GM13976 (cell line): ENCODE data around the gene RNASE1.

ENCODE experiments used
- DNase-seq: peaks from one replicate; pipeline ENCODE4 v3.0.0; 2012; ENCODE audit warnings: low spot score
- CTCF ChIP-seq: IDR thresholded peaks from 2 replicates; pipeline ENCODE4 v1.5.1; 2012; ENCODE audit warnings: borderline replicate concordance, mild to moderate bottlenecking; ENCODE audit not compliant: insufficient read depth; ENCODE audit errors: extremely low read depth, missing control alignments, control extremely low read depth
- in situ Hi-C: fragments of 300-500 bp; cut with MboI; formaldehyde crosslinking; loops from one replicate; pipeline ENCODE4 v1.12.0; 2022; ENCODE audit warnings: low sequenced_read_pairs, mixed read lengths, inconsistent platforms; ENCODE audit not compliant: unreplicated experiment

The RNASE1 gene

GRCh38 chr14:20798318-20798717 lies 4.3 kb downstream of the RNASE1 start:
- DNase-seq: no peak
- in situ Hi-C loops: no loop called here

DNA sequence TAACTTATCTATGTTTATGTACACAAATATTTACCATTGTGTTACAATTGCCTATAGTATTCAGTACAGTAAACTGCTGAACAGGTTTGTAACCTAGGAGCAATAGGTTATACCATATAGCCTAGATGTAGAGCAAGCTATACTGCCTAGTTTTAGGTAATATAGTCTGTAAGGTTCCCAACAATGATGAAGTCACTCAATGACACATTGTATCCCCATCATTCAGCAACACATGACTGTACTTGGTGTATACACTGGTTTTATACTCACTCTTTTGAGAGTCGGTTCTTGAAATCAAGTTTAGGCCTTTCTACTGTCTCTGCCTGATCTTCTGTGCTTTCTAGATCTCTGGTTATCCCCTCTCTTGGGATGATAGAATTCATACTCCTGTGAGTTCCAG lies 5.5 kb downstream of the RNASE1 start:
- no peak for DNase-seq
- in situ Hi-C loops: no loop called here
- no peak for TF ChIP-seq CTCF

More at GRCh38 chr14:20798318-20798717, 4.3 kb downstream of the RNASE1 start:
- TF ChIP-seq CTCF: no peak

DNA sequence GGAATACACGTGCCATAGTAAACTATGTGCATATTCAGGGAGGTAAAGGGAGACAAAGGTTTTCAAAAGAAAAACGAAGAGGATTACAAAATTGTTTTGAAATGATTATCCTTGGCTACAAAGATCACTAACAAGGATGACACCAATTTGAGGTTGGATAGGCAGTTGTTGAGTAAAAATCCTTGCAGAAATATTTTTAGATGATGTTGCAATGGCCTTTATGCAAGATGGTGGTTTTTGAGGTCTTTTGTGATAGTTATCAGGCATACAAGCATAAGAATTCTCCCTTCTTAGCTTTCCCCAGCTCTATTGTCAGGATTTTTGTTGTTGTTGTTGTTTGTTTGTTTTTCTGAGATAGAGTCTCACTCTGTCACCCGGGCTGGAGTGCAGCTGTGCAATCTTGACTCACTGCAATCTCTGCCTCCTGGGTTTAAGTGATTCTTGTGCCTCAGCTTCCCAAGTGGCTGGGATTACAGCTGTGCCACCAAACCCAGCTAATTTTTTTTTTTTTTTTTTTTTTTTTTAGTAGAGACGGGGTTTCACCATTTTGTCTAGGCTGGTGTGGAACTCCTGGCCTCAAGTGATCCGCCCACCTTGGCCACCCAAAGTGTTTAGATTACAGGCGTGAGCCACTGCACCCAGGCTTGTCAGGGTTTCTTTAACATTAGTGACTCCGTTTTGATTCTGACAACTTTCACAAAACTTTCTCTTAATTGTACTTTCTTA lies 7.8 kb downstream of the RNASE1 start:
- no peak for TF ChIP-seq CTCF
- DNase-seq: no peak
- in situ Hi-C loops: no loop called here

- DNase-seq: no peak
- no peak for TF ChIP-seq CTCF
- in situ Hi-C loops: no loop called here
Observed at GRCh38 chr14:20792556-20792955, 10.1 kb downstream of the RNASE1 start.

- TF ChIP-seq CTCF: no peak
- in situ Hi-C loops: no loop called here
- no peak for DNase-seq
Observed at GRCh38 chr14:20791597-20791996, 11.0 kb downstream of the RNASE1 start.

DNA sequence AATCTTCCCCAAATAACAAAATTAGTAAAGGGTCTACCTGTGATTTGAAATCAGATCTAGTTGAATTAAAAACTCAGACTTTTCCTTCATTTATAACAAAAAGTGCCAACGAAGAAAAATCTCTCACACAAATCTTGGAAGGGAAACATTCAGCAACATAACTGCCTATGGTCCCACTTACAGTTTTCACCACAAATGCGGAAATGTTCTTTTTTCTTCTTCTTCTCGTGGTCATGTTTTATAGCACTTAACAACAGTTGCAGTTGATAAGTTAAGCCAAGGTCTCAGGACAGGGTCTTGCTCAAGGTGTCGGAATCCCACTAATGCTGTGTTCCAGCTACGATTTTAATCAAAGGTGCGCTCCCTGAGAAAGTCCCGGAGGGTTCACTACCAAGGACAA lies 11.5 kb downstream of the RNASE1 start:
- DNase-seq: no peak
- in situ Hi-C loops: no loop called here
- TF ChIP-seq CTCF: no peak
